ENCODE results near the gene MAIP1. TPM values are rescaled to one million over a fixed set of nuclear protein-coding genes. Genes with fewer than 3 reads are reported as not detected.

MAIP1 gene
- total RNA-seq, 1 donor from 2014 or later = 22.7 TPM

- no peak for TF ChIP-seq CTCF (IDR thresholded peaks at IDR 0.05; ENCODE audit: borderline replicate concordance)
Measured at GRCh38 chr2:199933466-199933865, 21.9 kb upstream of the MAIP1 start.

GRCh38 chr2:199936554-199936953, 18.8 kb upstream of the MAIP1 start:
- intact Hi-C loops (cut with micrococcal nuclease) = no loop called here
- Histone ChIP-seq H3K36me3 (peaks cover 38% of the 10 kb centered on the region), H3K4me1 (peaks cover 3% of the 10 kb centered on the region), H3K27me3 (ENCODE audit: low read depth) (no peaks in the 10 kb centered on the region), H3K27ac (replicated peaks) (no peak overlapping the region), H3K9me3 (replicated peaks) (no peaks in the 10 kb centered on the region), H3K4me3 (no peak overlapping the region)
- TF ChIP-seq CTCF (IDR thresholded peaks at IDR 0.05; ENCODE audit: borderline replicate concordance) = no peak
- no peak for DNase-seq

More at GRCh38 chr2:199933466-199933865, 21.9 kb upstream of the MAIP1 start:
- Histone ChIP-seq H3K9me3 (replicated peaks) (no peaks in the 10 kb centered on the region), H3K4me1 (peaks cover 3% of the 10 kb centered on the region), H3K27me3 (ENCODE audit: low read depth) (no peaks in the 10 kb centered on the region), H3K27ac (replicated peaks) (no peak overlapping the region), H3K36me3 (peaks cover 52% of the 10 kb centered on the region), H3K4me3 (no peak overlapping the region)
- DNase-seq = no peak
- intact Hi-C loops (cut with micrococcal nuclease) = no loop called here

GRCh38 chr2:199940373-199940772, 15.0 kb upstream of the MAIP1 start:
- H3K36me3 ChIP-seq = peaks cover 36% of the 10 kb centered on the region
- intact Hi-C loops (cut with micrococcal nuclease) = no loop called here
- no peaks in the 10 kb centered on the region for H3K9me3 ChIP-seq (replicated peaks)
- DNase-seq = no peak
- H3K27me3 ChIP-seq (ENCODE audit: low read depth) = no peaks in the 10 kb centered on the region
- H3K4me3 ChIP-seq = no peak overlapping the region
- no peak overlapping the region for H3K27ac ChIP-seq (replicated peaks)
- peak; percentile 24 for TF ChIP-seq CTCF (IDR thresholded peaks at IDR 0.05; ENCODE audit: borderline replicate concordance)
- peaks cover 3% of the 10 kb centered on the region for H3K4me1 ChIP-seq

- intact Hi-C loops (cut with micrococcal nuclease) = no loop called here
- no peak for DNase-seq
- TF ChIP-seq CTCF (IDR thresholded peaks at IDR 0.05; ENCODE audit: borderline replicate concordance) = no peak
- H3K36me3 ChIP-seq = peaks cover 55% of the 10 kb centered on the region
- no peak overlapping the region for H3K27ac ChIP-seq (replicated peaks)
- H3K27me3 ChIP-seq (ENCODE audit: low read depth) = no peaks in the 10 kb centered on the region
- H3K4me1 ChIP-seq = no peaks in the 10 kb centered on the region
- H3K4me3 ChIP-seq = no peak overlapping the region
- H3K9me3 ChIP-seq (replicated peaks) = no peaks in the 10 kb centered on the region
Measured at GRCh38 chr2:199943373-199943772, 12.0 kb upstream of the MAIP1 start.

GRCh38 chr2:199946196-199946595, 9.2 kb upstream of the MAIP1 start:
- Histone ChIP-seq H3K4me3 (no peak overlapping the region), H3K9me3 (replicated peaks) (no peaks in the 10 kb centered on the region), H3K27me3 (ENCODE audit: low read depth) (no peaks in the 10 kb centered on the region), H3K4me1 (no peaks in the 10 kb centered on the region), H3K36me3 (peaks cover 57% of the 10 kb centered on the region), H3K27ac (replicated peaks) (no peak overlapping the region)
- no peak for TF ChIP-seq CTCF (IDR thresholded peaks at IDR 0.05; ENCODE audit: borderline replicate concordance)
- intact Hi-C loops (cut with micrococcal nuclease) = no loop called here
- DNase-seq = no peak

- Histone ChIP-seq H3K27me3 (ENCODE audit: low read depth) (no peaks in the 10 kb centered on the region), H3K36me3 (peaks cover 57% of the 10 kb centered on the region), H3K27ac (replicated peaks) (no peak overlapping the region), H3K4me1 (no peaks in the 10 kb centered on the region), H3K9me3 (replicated peaks) (no peaks in the 10 kb centered on the region), H3K4me3 (no peak overlapping the region)
- no peak for DNase-seq
- no peak for TF ChIP-seq CTCF (IDR thresholded peaks at IDR 0.05; ENCODE audit: borderline replicate concordance)
- intact Hi-C loops (cut with micrococcal nuclease) = no loop called here
Measured at GRCh38 chr2:199946836-199947235, 8.5 kb upstream of the MAIP1 start.

Data from left ventricle myocardium inferior (tissue), 1 donor.